HG03139 (cell line): Measurements from ENCODE around the gene DOK6.

ENCODE experiments used
- ATAC-seq: cut with Tn5 transposase; IDR thresholded peaks from one replicate; pipeline ENCODE4 v1.9.1; 2021; ENCODE audit not compliant: unreplicated experiment

The DOK6 gene

GRCh38 chr18:69537183-69537582, 136.5 kb downstream of the DOK6 start:
- ATAC-seq: no peak

GRCh38 chr18:69538849-69539248, 138.2 kb downstream of the DOK6 start:
- no peak for ATAC-seq

- ATAC-seq: no peak
These were observed 138.7 kb downstream of the DOK6 start for GRCh38 chr18:69539404-69539803.

- ATAC-seq: no peak
These were observed 155.5 kb downstream of the DOK6 start for GRCh38 chr18:69556228-69556627.

GRCh38 chr18:69557282-69557681, 156.6 kb downstream of the DOK6 start:
- no peak for ATAC-seq

GRCh38 chr18:69558052-69558451, 157.4 kb downstream of the DOK6 start:
- no peak for ATAC-seq

GRCh38 chr18:69559604-69560003, 158.9 kb downstream of the DOK6 start:
- no peak for ATAC-seq

GRCh38 chr18:69564602-69565001, 163.9 kb downstream of the DOK6 start:
- ATAC-seq: no peak

GRCh38 chr18:69567813-69568488, 167.3 kb downstream of the DOK6 start:
- no peak for ATAC-seq

- ATAC-seq: no peak
These were observed 168.4 kb downstream of the DOK6 start for GRCh38 chr18:69569133-69569532.

GRCh38 chr18:69574401-69574800, 173.7 kb downstream of the DOK6 start:
- no peak for ATAC-seq

- ATAC-seq: peak; percentile 84
These were observed 179.4 kb downstream of the DOK6 start for GRCh38 chr18:69580107-69580506.

- ATAC-seq: no peak
These were observed 183.7 kb downstream of the DOK6 start for GRCh38 chr18:69584429-69584828.

- ATAC-seq: no peak
These were observed 185.0 kb downstream of the DOK6 start for GRCh38 chr18:69585696-69586095.

GRCh38 chr18:69586537-69586936, 185.8 kb downstream of the DOK6 start:
- no peak for ATAC-seq

GRCh38 chr18:69588301-69588700, 187.6 kb downstream of the DOK6 start:
- ATAC-seq: no peak

GRCh38 chr18:69590150-69590549, 189.5 kb downstream of the DOK6 start:
- ATAC-seq: no peak

GRCh38 chr18:69596345-69596744, 195.7 kb downstream of the DOK6 start:
- ATAC-seq: no peak

GRCh38 chr18:69597561-69597960, 196.9 kb downstream of the DOK6 start:
- no peak for ATAC-seq

- ATAC-seq: no peak
These were observed 198.7 kb downstream of the DOK6 start for GRCh38 chr18:69599377-69599776.

GRCh38 chr18:69612242-69612641, 211.6 kb downstream of the DOK6 start:
- no peak for ATAC-seq

GRCh38 chr18:69616114-69616513, 215.4 kb downstream of the DOK6 start:
- no peak for ATAC-seq

- no peak for ATAC-seq
These were observed 216.7 kb downstream of the DOK6 start for GRCh38 chr18:69617408-69617807.
